NCI-H2081 treated with DMSO at 0.1 percent for 48 hours (cell line): ENCODE results near the gene LYVE1.
"Not testable (repeated sequence)": the region's sequence is repeated elsewhere in the genome, so short reads cannot be mapped to it uniquely, and the experiment has no call there.

ENCODE experiments used
- DNase-seq: peaks from one replicate; lab custom pipeline; 2025; lab: John Stamatoyannopoulos, UW

The LYVE1 gene

GRCh38 chr11:10568486-10568941 is at the start of gene LYVE1:
Gene LYVE1 (minus strand): TSS chr11:10568665. CDS start chr11:10568532, 133 bp downstream.
- no peak for DNase-seq

GRCh38 chr11:10617551-10617950 is 49.1 kb upstream of the LYVE1 start:
- DNase-seq = no peak

- no peak for DNase-seq
These were observed 43.8 kb upstream of the LYVE1 start for GRCh38 chr11:10611979-10612862.

- no peak for DNase-seq
These were observed 41.2 kb upstream of the LYVE1 start for GRCh38 chr11:10609636-10610035.

GRCh38 chr11:10608584-10608983 is 40.1 kb upstream of the LYVE1 start:
- DNase-seq = no peak

- DNase-seq = no peak
These were observed 39.1 kb upstream of the LYVE1 start for GRCh38 chr11:10607462-10608132.

GRCh38 chr11:10606536-10607208 is 38.2 kb upstream of the LYVE1 start:
- DNase-seq = no peak

GRCh38 chr11:10605941-10606381 is 37.5 kb upstream of the LYVE1 start:
- DNase-seq = no peak

- no peak for DNase-seq
These were observed 36.3 kb upstream of the LYVE1 start for GRCh38 chr11:10604798-10605197.

GRCh38 chr11:10604340-10604748 is 35.9 kb upstream of the LYVE1 start:
- no peak for DNase-seq

- no peak for DNase-seq
These were observed 35.3 kb upstream of the LYVE1 start for GRCh38 chr11:10603721-10604297.

- DNase-seq = no peak
These were observed 34.5 kb upstream of the LYVE1 start for GRCh38 chr11:10602945-10603344.

GRCh38 chr11:10602366-10602765 is 33.9 kb upstream of the LYVE1 start:
- DNase-seq = no peak

GRCh38 chr11:10601837-10602236 is 33.4 kb upstream of the LYVE1 start:
- no peak for DNase-seq

- DNase-seq = no peak
These were observed 32.2 kb upstream of the LYVE1 start for GRCh38 chr11:10600570-10601248.

- DNase-seq = no peak
These were observed 31.1 kb upstream of the LYVE1 start for GRCh38 chr11:10599388-10600175.

GRCh38 chr11:10598816-10599215 is 30.4 kb upstream of the LYVE1 start:
- no peak for DNase-seq

GRCh38 chr11:10597877-10598351 is 29.4 kb upstream of the LYVE1 start:
- no peak for DNase-seq

- DNase-seq = not testable (repeated sequence)
These were observed 27.4 kb upstream of the LYVE1 start for GRCh38 chr11:10595840-10596239.

GRCh38 chr11:10594407-10594806 is 25.9 kb upstream of the LYVE1 start:
- DNase-seq = no peak

- no peak for DNase-seq
These were observed 23.9 kb upstream of the LYVE1 start for GRCh38 chr11:10592331-10592730.
